GM12878 (cell line): ENCODE measurements around the gene NEGR1. TPM values are rescaled to one million over a fixed set of nuclear protein-coding genes. Genes with fewer than 3 reads are reported as not detected.

Experiments used
- ATAC-seq: fragments of 200-7000 bp; cut with Tn5 transposase; 3 replicates; pipeline ENCODE4 v1.9.1; 2020; ENCODE audit warnings: mild to moderate bottlenecking, moderate library complexity
- BruUV-seq: library from RNA; stranded (reverse); fragments of 400-500 nt; replicated peaks from 2 replicates; lab custom pipeline; 2021; lab: Mats Ljungman, UMichigan
- CTCF ChIA-PET: fragments of 300-600 bp; sonication (Branson Sonifier 250); formaldehyde crosslinking; extraction: SDS; loops from one replicate; lab custom pipeline; 2021; ENCODE audit warnings: inconsistent platforms; lab: Yijun Ruan, JAX
- POLR2A ChIA-PET: fragments of 350-600 bp; formaldehyde crosslinking; extraction: SDS; loops from one replicate; lab custom pipeline; 2021; ENCODE audit warnings: inconsistent platforms; lab: Charles Lee
- RAD21 ChIA-PET: fragments of 300-600 bp; sonication (Branson Sonifier 250); formaldehyde crosslinking; loops from one replicate; lab custom pipeline; 2023; ENCODE audit warnings: antibody characterized with exemption; ENCODE audit not compliant: unreplicated experiment; lab: Charles Lee
- SMC1A ChIA-PET: fragments of 300-600 bp; sonication (Branson Sonifier 250); formaldehyde crosslinking; loops from one replicate; lab custom pipeline; 2023; ENCODE audit not compliant: unreplicated experiment, uncharacterized antibody; lab: Charles Lee
- DNase-seq: peaks from one replicate; pipeline ENCODE4 v3.0.0-alpha.2; 2011; ENCODE audit warnings: low read depth, low spot score
- FAIRE-seq: peaks from 3 replicates; lab custom pipeline; 2011; peaks lifted over from hg19 to GRCh38; lab: Jason Lieb, UNC
- H2AFZ ChIP-seq: 2 replicates; pipeline ENCODE4 v1.6.0; 2011; ENCODE audit warnings: low read depth, low read length, control low read depth; ENCODE audit not compliant: control insufficient read depth
- H3K27ac ChIP-seq: 2 replicates; pipeline ENCODE4 v1.5.1; 2011; ENCODE audit warnings: control low read depth; ENCODE audit not compliant: control insufficient read depth, insufficient read depth
- H3K27me3 ChIP-seq, 2 experiments: replicated peaks in 1 of 2; 2 replicates each; pipeline versions ENCODE4 v1.6.0 to v1.6.1; 2011; ENCODE audit warnings: low read length in 1 of 2; ENCODE audit not compliant: control insufficient read depth in 2 of 2, insufficient read depth in 2 of 2
- H3K36me3 ChIP-seq, 2 experiments: 2 replicates each; pipeline ENCODE4 v1.5.1; 2011; ENCODE audit warnings: low read length in 1 of 2; ENCODE audit not compliant: control insufficient read depth in 2 of 2, insufficient read depth in 2 of 2
- H3K4me1 ChIP-seq: 2 replicates; pipeline ENCODE4 v1.6.1; 2011; ENCODE audit warnings: mild to moderate bottlenecking, low read length, moderate library complexity, mixed read lengths; ENCODE audit not compliant: control insufficient read depth, insufficient read depth
- H3K4me2 ChIP-seq: 2 replicates; pipeline ENCODE4 v1.6.0; 2011; ENCODE audit warnings: control low read depth; ENCODE audit not compliant: control insufficient read depth, insufficient read depth
- H3K4me3 ChIP-seq: fragments of 200-600 bp; sonication (generic); 2 replicates; pipeline ENCODE4 v1.5.1; 2016
- H3K79me2 ChIP-seq: 2 replicates; pipeline ENCODE4 v1.6.0; 2011; ENCODE audit warnings: low read length; ENCODE audit not compliant: control insufficient read depth, insufficient read depth
- H3K9ac ChIP-seq: 2 replicates; pipeline ENCODE4 v1.8.0; 2011; ENCODE audit warnings: low read length, control low read depth, mixed read lengths; ENCODE audit not compliant: control insufficient read depth, insufficient read depth
- H3K9me3 ChIP-seq: replicated peaks from 3 replicates; pipeline ENCODE4 v1.5.1; 2011; ENCODE audit warnings: mild to moderate bottlenecking, low read length; ENCODE audit not compliant: control insufficient read depth, insufficient read depth
- H4K20me1 ChIP-seq: 2 replicates; pipeline ENCODE4 v1.6.0; 2011; ENCODE audit not compliant: control insufficient read depth, insufficient read depth
- BMI1 ChIP-seq: fragments of 450-650 bp; IDR thresholded peaks from 2 replicates; pipeline ENCODE4 v1.6.1; 2016; ENCODE audit warnings: mild to moderate bottlenecking, moderate library complexity, borderline replicate concordance
- CHD1 ChIP-seq: IDR thresholded peaks from 2 replicates; pipeline ENCODE4 v1.6.1; 2012; ENCODE audit warnings: low read depth, low read length, improper control_type of control experiment
- DPF2 ChIP-seq: fragments of 450-650 bp; IDR thresholded peaks from 2 replicates; pipeline ENCODE4 v1.6.1; 2017; ENCODE audit warnings: mild to moderate bottlenecking
- FOS ChIP-seq: IDR thresholded peaks from 3 replicates; pipeline ENCODE4 v1.6.1; 2011; ENCODE audit warnings: borderline replicate concordance; ENCODE audit not compliant: insufficient read length; ENCODE audit errors: extremely low read depth
- HDGF ChIP-seq: fragments of 450-650 bp; IDR thresholded peaks from 2 replicates; pipeline ENCODE4 v1.6.1; 2016; ENCODE audit warnings: antibody characterized with exemption
- JUND ChIP-seq: IDR thresholded peaks from 2 replicates; pipeline ENCODE4 v1.6.1; 2012; ENCODE audit warnings: low read depth, mild to moderate bottlenecking, low read length, improper control_type of control experiment, moderate library complexity
- POLR2AphosphoS5 ChIP-seq: IDR thresholded peaks from 2 replicates; pipeline ENCODE4 v1.6.1; 2011; ENCODE audit warnings: mild to moderate bottlenecking, low read length, inconsistent platforms
- SIX5 ChIP-seq: IDR thresholded peaks from 2 replicates; pipeline ENCODE4 v1.6.1; 2011; ENCODE audit warnings: mild to moderate bottlenecking, low read depth, low read length, moderate library complexity; ENCODE audit not compliant: severe bottlenecking
- SPI1 ChIP-seq: IDR thresholded peaks from 2 replicates; pipeline ENCODE4 v1.6.1; 2011; ENCODE audit warnings: low read depth, mild to moderate bottlenecking, low read length, moderate library complexity, borderline replicate concordance; ENCODE audit not compliant: insufficient read depth
- SRF ChIP-seq, 2 experiments: IDR thresholded peaks; 2 replicates each; pipeline ENCODE4 v1.6.1; 2011; ENCODE audit warnings: low read depth in 2 of 2, low read length in 2 of 2, mild to moderate bottlenecking in 1 of 2, moderate library complexity in 1 of 2
- SUPT20H ChIP-seq: IDR thresholded peaks from 2 replicates; pipeline ENCODE4 v1.6.1; 2011; ENCODE audit warnings: low read depth, mild to moderate bottlenecking, low read length, moderate library complexity, borderline replicate concordance; ENCODE audit not compliant: control insufficient read depth
- WGBS: methylation state at CpG from one replicate; pipeline ENCODE4 v1.1.6; 2016; ENCODE audit warnings: low lambda C conversion rate; ENCODE audit not compliant: insufficient replicate concordance, insufficient coverage; ENCODE audit errors: missing lambda C conversion rate; 5-methylcytosine and 5-hydroxymethylcytosine counted together
- in situ Hi-C: fragments of 300-500 bp; cut with MboI; formaldehyde crosslinking; loops from 9 replicates; pipeline ENCODE4 v1.14.3; 2018; ENCODE audit warnings: mixed read lengths
- intact Hi-C: fragments of 100-400 bp; cut with micrococcal nuclease; formaldehyde crosslinking; loops from one replicate; pipeline ENCODE4 v1.14.2; 2022; ENCODE audit not compliant: unreplicated experiment
- polyA plus RNA-seq, 11 experiments: library from polyadenylated mRNA; depleted of rRNA in 4 of 11; unstranded in 6 of 11; stranded (reverse) in 5 of 11; fragments of >200 nt; fragmentation: Nextera tagmentation in 4 of 11; fragmentation: Illumina TruSeq in 1 of 11; extraction: Ambion mirVana in 4 of 11; extraction: Trizol in 1 of 11; gene quantifications; 1 replicate in 1 of 11; 2 replicates in 10 of 11; pipeline versions ENCODE4 v1.2.1 to v1.2.3, GENCODE V29; 2011 to 2016; ENCODE audit warnings: inconsistent platforms in 2 of 11, missing spikeins in 2 of 11, low read depth in 1 of 11
- total RNA-seq, 4 experiments: library from RNA; depleted of rRNA in 3 of 4; stranded (reverse); fragments of >200 nt in 3 of 4; fragmentation: Illumina TruSeq in 1 of 4; extraction: Trizol in 1 of 4; gene quantifications; 2 replicates each; pipeline versions ENCODE4 v1.2.1 to v1.2.3, GENCODE V29; 2013 to 2021
- TF ChIP-seq, protein P1 (sequence below): fragments of 450-650 bp; IDR thresholded peaks from 2 replicates; pipeline ENCODE4 v1.6.1; 2014; ENCODE audit warnings: mild to moderate bottlenecking
- TF ChIP-seq, protein P2 (sequence below): fragments of 450-650 bp; IDR thresholded peaks from 2 replicates; pipeline ENCODE4 v1.6.1; 2017; ENCODE audit warnings: borderline replicate concordance
- TF ChIP-seq, protein P3 (sequence below): fragments of 450-650 bp; conservative IDR thresholded peaks from 2 replicates; pipeline ENCODE4 v1.6.1; 2017; ENCODE audit warnings: mild to moderate bottlenecking, moderate library complexity
- TF ChIP-seq, protein P4 (sequence below): fragments of 450-650 bp; IDR thresholded peaks from 2 replicates; pipeline ENCODE4 v1.6.1; 2018; ENCODE audit warnings: mild to moderate bottlenecking, low read depth, moderate library complexity; ENCODE audit not compliant: partially characterized antibody

The NEGR1 gene
- total and polyA plus RNA-seq, 10 of the 15 experiments (the other 5 are each of a cell fraction or from before 2014, with no cell fraction given) = under 0.01 to 0.03 (median 0.01) TPM; not detected in 7

DNA sequence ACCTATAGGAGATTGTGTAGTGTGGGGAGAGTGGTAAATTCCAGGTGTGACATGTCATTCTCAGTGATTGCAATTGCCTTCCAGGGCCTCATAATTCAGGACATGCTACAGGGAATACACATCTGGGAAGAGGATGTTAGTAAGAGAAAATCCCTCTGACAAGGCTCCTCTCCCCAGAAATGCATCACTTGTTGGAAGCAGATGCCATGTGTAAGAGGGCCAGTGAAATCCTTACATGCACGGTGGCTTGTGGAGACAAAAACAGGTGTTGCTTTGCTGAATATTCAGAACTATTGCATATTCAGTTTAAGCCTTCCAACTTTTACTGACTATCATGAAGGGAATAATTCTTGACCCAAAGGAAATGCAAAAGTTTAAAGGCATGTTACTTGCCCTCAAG is 503.4 kb downstream of the NEGR1 start:
- SMC1A ChIA-PET = no interaction called here
- no peak for TF ChIP-seq BMI1
- no peak for TF ChIP-seq CHD1
- TF ChIP-seq, protein P1, sequence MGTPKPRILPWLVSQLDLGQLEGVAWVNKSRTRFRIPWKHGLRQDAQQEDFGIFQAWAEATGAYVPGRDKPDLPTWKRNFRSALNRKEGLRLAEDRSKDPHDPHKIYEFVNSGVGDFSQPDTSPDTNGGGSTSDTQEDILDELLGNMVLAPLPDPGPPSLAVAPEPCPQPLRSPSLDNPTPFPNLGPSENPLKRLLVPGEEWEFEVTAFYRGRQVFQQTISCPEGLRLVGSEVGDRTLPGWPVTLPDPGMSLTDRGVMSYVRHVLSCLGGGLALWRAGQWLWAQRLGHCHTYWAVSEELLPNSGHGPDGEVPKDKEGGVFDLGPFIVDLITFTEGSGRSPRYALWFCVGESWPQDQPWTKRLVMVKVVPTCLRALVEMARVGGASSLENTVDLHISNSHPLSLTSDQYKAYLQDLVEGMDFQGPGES = no peak
- no peak for TF ChIP-seq SPI1
- TF ChIP-seq SUPT20H = no peak
- TF ChIP-seq HDGF = no peak
- TF ChIP-seq, protein P2, sequence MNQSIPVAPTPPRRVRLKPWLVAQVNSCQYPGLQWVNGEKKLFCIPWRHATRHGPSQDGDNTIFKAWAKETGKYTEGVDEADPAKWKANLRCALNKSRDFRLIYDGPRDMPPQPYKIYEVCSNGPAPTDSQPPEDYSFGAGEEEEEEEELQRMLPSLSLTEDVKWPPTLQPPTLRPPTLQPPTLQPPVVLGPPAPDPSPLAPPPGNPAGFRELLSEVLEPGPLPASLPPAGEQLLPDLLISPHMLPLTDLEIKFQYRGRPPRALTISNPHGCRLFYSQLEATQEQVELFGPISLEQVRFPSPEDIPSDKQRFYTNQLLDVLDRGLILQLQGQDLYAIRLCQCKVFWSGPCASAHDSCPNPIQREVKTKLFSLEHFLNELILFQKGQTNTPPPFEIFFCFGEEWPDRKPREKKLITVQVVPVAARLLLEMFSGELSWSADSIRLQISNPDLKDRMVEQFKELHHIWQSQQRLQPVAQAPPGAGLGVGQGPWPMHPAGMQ = no peak
- TF ChIP-seq SRF (IDR thresholded peaks at IDR 0.05; ENCODE audit: low read depth in 2 of 2, low read length in 2 of 2) = no peak
- no peak for TF ChIP-seq DPF2
- TF ChIP-seq, protein P3, sequence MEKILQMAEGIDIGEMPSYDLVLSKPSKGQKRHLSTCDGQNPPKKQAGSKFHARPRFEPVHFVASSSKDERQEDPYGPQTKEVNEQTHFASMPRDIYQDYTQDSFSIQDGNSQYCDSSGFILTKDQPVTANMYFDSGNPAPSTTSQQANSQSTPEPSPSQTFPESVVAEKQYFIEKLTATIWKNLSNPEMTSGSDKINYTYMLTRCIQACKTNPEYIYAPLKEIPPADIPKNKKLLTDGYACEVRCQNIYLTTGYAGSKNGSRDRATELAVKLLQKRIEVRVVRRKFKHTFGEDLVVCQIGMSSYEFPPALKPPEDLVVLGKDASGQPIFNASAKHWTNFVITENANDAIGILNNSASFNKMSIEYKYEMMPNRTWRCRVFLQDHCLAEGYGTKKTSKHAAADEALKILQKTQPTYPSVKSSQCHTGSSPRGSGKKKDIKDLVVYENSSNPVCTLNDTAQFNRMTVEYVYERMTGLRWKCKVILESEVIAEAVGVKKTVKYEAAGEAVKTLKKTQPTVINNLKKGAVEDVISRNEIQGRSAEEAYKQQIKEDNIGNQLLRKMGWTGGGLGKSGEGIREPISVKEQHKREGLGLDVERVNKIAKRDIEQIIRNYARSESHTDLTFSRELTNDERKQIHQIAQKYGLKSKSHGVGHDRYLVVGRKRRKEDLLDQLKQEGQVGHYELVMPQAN = no peak
- TF ChIP-seq, protein P4, sequence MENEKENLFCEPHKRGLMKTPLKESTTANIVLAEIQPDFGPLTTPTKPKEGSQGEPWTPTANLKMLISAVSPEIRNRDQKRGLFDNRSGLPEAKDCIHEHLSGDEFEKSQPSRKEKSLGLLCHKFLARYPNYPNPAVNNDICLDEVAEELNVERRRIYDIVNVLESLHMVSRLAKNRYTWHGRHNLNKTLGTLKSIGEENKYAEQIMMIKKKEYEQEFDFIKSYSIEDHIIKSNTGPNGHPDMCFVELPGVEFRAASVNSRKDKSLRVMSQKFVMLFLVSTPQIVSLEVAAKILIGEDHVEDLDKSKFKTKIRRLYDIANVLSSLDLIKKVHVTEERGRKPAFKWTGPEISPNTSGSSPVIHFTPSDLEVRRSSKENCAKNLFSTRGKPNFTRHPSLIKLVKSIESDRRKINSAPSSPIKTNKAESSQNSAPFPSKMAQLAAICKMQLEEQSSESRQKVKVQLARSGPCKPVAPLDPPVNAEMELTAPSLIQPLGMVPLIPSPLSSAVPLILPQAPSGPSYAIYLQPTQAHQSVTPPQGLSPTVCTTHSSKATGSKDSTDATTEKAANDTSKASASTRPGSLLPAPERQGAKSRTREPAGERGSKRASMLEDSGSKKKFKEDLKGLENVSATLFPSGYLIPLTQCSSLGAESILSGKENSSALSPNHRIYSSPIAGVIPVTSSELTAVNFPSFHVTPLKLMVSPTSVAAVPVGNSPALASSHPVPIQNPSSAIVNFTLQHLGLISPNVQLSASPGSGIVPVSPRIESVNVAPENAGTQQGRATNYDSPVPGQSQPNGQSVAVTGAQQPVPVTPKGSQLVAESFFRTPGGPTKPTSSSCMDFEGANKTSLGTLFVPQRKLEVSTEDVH = no peak
- no peak for TF ChIP-seq POLR2AphosphoS5
- no peak for TF ChIP-seq SIX5
- TF ChIP-seq JUND = no peak
- TF ChIP-seq FOS = no peak
- Histone ChIP-seq H3K27me3 (no peaks in the 10 kb centered on the region), H3K4me2 (no peak overlapping the region), H3K9me3 (no peaks in the 10 kb centered on the region), H4K20me1 (no peaks in the 10 kb centered on the region), H3K9ac (no peak overlapping the region), H3K36me3 (no peaks in the 10 kb centered on the region), H3K79me2 (no peaks in the 10 kb centered on the region), H3K4me3 (no peak overlapping the region), H2AFZ (no peak overlapping the region), H3K27ac (no peak overlapping the region), H3K4me1 (no peaks in the 10 kb centered on the region)
- POLR2A ChIA-PET = no interaction called here
- in situ Hi-C loops = no loop called here
- FAIRE-seq = no peak
- CTCF ChIA-PET = no interaction called here
- ATAC-seq = no peak
- RAD21 ChIA-PET = no interaction called here
- BruUV-seq = no TSS peak
- intact Hi-C loops = no loop called here
- WGBS = 8% methylated on average over 1 of the region's 1 CpG
- no peak for DNase-seq
